NCI-H1048 (cell line): ENCODE results near the gene RASA1.
A peak's percentile ranks its signal among the peaks of the same experiment; 100 is the strongest.
"Not testable (repeated sequence)": the region's sequence is repeated elsewhere in the genome, so short reads cannot be mapped to it uniquely, and the experiment has no call there.

Source experiments
- DNase-seq: peaks from one replicate; lab custom pipeline; 2025; lab: John Stamatoyannopoulos, UW

Gene RASA1

DNA sequence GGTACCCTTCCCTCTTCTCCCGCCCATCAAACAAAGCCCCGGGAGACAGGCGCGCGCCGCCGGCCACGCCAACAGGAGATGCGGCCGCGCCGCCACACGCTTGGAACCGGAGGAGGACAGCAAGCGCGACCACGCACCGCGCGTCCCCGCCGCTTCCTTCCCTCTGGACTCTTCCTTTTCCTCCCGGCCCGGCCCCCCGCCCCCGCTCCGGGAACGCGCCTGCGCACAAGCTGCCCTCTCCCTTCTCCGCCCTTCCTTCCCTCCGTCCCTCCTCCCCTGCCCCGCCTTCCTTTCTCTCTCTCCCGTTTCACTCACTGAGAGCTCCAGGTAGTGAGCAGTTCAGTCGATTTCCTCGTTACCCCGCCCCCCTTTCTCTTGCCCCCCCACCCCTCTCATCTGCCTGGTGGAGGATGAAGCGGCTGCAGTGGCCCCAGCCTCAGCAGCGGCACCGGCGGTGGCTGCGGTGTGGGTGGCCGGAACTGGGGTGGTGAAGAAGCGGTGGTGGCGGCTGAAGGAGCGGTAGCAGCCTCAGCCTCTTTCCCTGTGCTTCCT, at the start of gene RASA1:
RASA1 (plus strand) TSS at position 310 of the 552 bp plus-strand sequence. CDS start 569 bp downstream, outside the sequence.
- DNase-seq: peak; percentile 90

DNA sequence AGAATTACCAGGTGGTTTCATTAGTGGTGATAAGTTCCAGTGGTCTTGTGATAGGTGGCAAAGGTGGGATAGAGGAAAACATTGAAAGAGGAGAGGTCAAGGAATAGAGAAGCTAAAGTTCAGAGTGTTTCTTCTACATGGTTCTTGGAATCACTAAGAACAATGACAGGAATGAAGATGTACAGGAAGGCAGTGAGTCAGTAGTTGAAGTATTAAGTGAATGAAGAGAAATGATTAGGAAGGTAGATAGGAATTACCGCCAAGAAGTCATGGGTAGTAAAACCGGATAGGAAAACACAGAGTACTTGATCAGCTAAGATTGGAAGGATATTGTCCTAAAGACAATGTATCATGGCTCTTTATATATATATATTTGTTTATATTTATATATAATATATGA, 37.9 kb upstream of the RASA1 start:
- DNase-seq: no peak

DNA sequence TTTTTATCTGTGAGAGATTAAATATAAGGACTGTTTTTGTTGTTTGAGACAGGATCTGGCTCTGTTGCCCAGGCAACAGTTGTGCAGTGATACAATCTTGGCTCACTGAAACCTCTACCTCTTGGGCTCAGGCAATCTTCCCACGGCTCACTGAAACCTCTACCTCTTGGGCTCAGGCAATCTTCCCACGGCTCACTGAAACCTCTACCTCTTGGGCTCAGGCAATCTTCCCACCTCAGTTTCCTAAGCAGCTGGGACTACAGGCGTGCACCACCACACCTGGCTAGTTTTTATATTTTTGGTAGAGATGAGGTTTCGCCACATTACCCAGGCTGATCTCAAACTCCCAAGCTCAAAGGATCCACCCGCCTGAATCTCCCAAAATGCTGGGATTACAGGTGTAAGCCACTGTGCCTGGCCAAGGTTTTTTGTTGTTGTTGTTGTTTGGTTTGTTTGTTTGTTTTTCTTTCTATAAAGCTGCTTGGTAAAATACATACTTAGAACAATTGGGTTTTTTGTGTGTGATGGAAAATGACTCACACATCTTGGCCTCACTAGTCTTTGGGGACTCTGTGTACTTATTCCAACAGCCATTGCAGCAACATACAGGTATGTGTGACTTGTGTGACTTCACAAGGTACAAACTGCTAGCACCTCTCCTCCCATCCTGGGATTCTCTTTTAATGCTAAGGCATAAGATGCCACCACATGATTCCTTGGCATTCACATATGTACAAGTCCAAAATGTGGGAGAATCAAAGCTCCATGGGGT, 36.5 kb upstream of the RASA1 start:
- no peak for DNase-seq

DNA sequence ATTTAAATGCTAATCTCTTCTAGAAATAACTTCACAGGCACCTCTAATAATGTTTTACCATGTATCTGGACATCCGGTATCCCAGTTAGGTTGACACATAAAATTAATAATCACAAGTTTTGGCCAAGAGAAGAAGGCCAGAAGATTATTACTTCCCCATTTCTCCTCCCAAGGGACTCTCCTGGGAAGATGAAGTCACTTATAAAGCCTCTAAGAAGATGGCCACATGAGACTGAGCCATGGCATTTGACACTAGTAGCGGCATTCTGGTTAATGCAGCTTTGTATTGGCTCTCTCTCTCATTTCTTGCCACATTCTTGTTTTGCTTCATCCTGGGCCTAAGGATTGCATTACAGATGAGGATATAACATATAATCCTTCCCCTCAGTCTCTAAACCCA, 34.5 kb upstream of the RASA1 start:
- DNase-seq: no peak

DNA sequence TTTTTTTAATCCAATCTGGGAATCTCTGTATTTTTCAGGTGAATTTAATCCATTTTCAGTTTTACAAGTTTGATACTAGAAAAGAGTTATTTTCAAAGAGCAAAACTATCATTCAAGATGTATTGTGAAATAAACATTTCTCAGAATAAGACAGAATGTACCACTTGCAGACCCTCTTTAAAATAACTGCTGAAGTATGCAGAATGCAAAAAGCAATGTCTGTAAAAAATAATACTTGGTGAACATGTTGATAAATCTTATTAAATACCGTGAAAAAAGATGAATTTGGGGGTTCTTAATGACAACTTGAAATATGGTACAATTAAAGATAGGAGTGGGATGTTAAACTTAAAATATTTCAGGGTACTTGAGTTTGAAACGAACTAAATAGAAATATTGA, 26.1 kb upstream of the RASA1 start:
- DNase-seq: no peak

DNA sequence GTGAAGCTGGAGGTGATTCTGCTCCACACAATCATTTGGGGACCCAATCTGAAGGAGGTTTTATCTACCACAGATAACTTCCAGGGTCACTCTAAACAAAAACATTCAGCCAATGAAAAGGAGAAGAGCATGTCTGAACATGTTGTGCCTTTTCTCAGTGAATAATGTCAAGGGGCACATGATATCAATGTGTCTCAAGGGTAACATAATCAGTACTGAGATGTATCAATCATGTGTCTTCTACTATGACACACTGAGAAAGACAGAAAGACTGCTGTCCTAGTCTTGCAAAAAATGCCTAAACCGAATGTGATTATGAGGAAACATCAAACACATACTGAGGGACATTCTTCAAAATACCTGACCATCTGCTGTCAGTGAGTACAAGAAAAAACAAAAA, 25.4 kb upstream of the RASA1 start:
- no peak for DNase-seq

DNA sequence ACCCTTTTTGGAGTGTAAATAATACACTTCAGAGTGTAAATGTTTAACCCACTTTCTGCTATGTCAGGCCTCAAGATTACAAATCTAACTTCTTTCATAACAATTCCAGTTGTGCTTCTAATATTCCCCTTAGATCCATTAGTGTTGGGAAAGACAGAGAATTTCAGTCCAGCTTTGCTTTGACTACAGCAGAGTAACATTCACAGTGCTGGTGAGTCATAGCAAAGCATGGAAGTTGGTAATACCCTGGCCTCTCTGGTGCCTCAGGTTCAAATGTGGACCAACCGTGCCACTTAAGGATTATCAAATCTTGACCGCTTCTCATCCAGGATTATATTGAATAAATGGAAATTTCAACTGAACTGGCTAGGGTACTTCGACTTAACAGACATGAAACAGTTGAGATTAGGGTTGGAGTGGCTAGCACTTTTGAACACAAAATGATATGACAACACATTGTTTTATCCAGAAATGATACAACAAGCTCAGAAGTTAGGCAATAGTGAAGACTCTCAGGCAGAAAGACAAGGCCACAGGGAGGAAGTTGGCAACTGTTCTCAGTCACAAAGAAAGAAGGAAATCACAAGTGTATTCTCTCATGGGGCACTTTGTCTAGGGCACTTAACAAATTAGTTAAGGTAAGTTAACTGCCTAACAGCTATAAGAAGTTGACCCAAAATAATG, 24.4 kb upstream of the RASA1 start:
- DNase-seq: no peak

DNA sequence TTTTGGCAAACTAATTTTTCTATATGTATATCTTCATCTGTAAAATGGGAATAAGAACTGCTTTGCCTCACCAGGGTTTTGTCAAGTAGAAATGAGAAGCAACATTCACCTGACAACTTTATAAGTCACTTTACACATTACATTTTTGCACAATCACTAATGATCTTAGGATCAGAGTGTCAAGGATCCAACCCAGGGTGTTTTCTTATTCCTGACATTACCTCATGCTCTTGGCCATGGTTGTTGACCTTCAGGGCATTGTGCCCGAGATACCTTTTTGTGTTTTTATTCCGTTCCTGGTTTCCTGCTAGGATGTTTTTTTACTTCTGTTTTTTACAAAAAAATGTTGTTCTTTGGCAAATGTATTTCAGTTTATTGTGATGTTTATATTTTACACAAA, 22.2 kb upstream of the RASA1 start:
- DNase-seq: no peak

DNA sequence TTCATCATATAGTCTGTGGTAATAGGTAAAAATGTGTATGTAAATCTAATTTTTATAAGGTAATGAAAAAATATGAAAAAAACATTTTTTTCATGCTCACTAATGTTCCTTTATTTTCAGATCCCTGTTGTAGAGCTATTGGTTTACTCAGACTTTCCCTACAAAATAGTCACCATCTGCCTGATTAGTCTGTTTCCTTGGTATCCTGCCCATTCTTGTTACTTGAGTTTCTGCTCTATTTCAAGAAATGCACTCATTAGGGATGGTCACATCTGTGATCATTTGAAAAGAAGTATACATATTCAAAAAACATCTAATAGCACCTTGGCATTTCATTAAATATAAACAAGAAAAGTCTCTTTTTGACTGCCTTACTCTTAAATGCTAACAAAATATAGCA, 21.6 kb upstream of the RASA1 start:
- DNase-seq: no peak

DNA sequence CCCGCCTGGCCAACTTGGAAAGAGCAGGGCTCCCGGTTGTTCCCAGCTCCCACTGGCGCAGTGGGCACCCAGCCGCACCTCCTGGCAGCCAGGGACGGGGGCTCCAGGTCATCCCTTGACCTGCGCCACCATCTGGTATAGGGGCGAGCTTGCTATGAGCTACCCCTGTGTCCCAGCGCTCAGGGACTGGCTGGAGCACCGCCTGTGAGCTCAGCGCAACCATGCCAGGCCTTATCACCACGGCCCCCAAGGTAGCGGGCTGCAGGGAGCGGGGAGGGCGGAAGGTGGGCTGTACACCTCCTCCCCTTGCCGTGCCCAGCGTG, 15.4 kb upstream of the RASA1 start:
- DNase-seq: no peak

DNA sequence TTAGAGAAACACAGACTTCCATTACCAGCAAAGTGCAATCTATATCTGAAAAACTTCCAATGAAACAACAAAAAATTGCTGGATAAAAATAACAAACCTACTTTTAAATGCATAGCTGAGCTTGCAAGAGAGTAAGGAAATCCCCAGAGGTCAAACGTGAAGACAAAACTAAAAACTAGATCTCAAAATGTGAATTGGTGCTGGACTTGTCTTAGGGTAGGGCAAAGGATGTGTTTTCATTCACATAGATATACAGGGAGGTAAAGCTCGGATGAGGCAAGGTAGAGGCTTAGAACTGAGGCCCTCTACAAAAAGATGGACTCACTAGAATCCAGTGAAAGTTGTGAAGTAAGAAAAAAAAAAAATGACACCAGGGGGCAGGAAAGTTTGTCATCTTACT, 13.6 kb upstream of the RASA1 start:
- DNase-seq: no peak

DNA sequence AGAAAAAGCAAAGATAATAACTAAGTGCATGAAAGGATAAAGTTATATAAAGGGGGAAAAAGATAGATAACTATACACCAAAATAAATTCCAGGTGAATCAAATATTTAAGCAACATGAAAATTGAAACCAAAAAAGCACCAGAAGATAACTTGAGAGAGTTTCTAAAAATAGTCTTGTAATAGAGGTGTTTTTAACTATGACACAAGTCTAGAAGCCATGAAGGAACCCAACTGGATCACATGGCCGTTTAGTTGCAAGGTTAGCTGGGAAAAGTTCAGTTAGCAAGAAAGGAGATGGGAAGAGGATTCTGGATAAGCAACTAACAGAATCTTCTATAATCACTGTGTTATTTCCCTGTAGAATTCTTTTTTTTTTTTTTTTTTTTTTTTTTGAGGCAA, 9.2 kb upstream of the RASA1 start:
- DNase-seq: no peak

DNA sequence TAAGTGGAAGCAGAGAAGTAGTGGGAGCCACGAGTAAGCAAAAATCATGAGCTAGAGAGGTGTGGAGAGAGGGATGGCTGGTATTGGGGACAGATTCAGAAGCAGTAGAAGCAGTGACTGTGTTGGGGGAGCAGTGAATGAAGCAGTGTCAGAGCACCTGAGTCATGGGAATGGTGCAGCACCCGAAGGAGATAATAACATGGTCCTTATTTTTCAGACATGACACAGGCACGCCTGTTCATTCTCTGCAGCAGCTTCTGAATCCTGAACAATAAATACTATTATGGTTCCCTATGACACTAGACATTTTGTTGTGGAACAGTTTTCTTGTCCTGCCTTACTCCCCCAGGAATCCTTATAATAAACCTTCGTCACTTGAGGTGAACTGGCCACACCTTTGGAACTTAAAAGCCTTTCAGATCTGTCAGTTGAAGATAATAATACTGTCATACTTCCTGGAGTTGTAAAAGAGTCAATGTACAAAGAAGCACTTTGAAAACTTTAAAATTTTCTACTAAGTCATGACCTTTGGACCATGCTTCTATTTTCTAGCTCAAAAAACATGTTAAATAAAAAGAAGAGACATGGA, 7.0 kb upstream of the RASA1 start:
- no peak for DNase-seq

DNA sequence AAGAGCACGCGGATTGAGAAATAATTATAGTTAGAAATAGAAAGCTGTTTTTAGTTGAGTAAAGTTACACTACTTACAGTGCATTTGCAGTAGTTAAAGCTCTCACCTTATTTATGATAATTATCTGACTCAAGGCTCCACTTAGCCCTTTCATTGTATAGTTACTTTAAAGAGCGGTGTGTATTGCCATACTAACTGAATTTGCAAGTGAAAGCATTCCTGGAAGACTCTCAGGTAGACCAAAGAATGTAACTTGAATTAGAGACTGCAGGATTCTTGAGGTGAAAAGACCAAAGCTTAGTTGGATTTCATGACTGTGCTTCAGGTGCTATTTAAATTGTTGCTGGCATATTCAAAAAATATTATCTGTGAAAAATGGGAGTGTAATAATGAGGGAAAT, 4.2 kb upstream of the RASA1 start:
- no peak for DNase-seq

DNA sequence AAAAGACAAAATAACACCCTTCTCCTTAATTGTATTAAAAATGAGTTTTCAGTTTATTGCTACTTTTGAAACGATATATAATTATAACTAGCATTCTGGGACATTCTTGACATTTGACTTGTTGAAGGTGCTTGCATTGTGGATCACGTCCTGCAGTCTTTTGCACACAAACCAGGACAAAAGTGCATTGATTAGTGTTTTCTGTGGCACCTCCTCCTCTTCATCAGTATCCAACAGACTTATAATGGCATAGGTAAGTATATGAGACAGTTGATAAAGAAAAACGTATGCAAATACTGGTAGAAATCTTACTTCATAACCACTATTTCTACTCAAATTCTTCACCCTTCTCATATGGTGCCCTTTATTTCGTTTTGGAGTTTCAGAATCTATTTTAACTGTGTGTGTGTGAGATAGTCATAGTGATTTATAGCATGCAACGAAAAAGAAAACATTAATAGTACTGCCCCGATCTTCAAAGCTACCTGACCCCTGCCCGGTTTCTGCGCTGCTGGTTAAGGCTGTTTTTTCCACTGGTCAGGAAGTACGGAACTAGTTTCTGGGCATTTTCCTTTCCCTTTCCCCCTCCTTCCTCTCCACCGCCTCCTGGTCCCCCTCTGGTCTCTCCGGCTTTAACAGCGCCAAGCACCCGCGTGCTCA, 639 bp upstream of the RASA1 start:
- DNase-seq: no peak

DNA sequence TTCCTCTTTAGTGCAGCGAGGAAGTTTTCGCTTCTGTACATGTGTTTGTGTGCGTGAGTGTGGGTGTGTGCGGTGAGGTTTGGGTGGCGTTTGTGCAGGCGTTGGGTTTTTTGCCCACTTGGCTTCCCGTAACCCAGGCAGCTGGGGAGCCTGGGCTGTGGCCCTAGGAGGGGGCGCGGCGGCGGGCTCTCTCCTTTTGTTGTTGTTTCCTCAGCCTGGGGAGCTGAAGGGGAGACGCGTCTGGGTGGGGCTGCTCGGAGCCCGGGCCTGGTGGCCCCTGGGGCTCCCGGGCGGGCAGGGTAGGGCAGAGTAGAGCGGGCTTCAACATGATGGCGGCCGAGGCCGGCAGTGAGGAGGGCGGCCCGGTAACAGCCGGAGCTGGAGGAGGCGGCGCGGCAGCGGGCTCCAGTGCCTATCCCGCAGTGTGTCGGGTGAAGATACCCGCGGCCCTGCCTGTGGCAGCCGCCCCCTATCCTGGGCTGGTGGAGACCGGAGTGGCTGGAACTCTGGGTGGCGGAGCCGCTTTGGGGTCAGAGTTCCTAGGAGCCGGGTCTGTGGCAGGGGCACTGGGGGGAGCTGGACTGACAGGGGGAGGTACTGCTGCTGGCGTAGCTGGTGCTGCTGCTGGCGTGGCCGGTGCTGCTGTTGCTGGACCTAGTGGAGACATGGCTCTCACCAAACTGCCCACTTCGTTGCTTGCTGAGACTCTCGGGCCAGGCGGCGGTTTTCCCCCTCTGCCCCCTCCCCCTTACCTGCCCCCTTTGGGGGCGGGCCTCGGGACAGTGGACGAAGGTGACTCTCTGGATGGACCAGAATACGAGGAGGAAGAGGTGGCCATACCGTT, 665 bp downstream of the RASA1 start:
- no peak for DNase-seq

DNA sequence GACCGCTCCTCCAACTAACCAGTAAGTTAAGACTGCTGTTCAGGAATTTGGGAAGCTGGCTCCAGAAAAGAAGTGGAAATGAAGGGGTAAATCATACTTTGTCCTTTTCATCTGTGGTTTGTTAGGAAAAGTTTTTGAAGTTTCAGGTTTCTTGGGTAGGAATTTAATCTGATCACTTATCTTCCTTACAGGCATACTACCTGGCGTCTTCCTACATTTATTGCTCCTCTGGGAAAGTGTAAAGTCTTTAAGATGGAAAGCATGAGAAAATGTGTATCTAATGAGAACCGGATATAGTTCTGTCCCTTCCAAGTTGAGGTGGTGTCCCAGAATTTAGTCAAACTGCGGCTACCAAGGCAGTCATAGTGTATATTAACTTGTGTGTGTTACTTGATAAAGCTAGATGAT, 1.3 kb downstream of the RASA1 start:
- no peak for DNase-seq

DNA sequence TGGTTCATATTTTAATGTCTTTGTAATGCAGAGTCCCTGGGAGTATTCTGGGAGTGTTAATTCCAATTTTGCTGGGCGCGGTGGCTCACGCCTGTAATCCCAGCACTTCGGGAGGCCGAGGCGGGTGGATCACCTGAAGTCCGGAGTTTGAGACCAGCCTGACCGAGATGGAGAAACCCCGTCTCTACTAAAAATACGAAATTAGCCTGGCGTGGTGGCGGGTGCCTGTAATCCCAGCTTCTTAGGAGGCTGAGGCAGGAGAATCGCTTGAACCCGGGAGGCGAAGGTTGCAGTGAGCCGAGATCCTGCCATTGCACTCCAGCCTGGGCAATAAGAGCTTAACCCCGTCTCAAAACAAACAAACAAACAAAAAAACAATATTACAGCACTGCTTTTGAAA, 3.2 kb downstream of the RASA1 start:
- not testable (repeated sequence) for DNase-seq

DNA sequence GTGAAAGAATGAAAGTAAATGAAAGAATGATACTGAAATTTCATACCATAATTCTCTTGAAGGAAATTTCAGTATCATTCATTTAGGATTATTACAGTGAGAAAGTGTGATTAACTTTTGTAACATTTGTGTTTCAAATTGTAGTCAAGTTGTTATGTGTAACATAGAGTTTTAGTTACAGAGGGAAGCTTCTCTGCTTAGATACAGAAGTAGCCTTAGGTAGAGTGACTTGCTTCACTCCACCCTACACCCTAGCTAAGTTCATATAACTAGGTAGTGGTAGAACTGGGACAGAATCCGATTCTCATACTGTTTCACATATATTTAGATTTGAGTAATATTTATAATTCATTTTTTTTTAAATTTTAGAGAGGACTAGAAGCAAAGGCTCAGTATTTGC, 9.0 kb downstream of the RASA1 start:
- no peak for DNase-seq

DNA sequence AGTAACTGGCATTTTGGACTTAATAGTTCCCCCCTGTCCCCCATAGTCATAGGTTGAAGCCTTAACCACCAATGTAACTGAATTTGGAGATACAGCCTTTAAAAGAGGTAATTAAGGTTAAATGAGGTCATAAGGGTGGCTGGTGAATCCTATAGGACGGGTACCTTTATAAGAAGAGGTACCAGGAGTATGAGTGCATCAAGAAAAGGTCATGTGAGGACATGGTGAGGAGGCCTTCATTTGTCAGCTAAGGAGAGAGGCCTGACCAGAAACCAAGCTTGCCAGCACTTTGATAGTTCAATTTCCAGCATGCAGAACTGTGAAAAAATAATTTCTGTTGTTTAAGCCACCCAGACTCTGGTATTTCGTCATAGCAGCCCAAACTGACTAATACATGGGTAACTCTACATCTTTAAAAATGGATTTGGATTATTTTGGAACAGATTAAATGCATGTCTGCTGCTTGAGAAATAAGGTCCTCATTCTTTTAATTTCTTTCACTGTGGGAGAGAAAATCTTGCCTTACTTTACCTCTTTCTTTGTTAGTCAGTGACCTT, 9.7 kb downstream of the RASA1 start:
- DNase-seq: no peak

DNA sequence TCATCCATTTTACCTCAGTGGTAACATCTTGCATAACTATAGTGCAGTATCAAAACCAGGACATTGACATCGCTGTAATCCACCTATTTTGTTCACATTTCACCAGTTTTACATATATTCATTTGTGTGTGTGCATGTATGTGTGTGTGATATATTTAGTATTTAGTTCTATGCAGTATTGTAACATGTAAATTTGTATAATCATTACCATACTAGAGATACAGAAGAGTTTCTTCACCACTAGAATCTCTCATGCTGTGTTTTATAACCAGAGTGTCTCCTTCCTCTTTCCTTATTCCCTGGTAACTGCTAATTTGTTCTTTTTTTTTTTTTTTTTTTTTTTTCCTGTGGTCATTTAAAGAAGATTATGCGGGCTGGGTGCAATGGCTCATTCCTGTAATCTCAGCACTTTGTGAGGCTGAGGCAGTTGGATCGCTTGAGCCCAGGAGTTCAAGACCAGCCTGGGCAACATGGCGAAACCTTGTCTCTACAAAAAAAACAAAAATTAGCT, 11.0 kb downstream of the RASA1 start:
- DNase-seq: no peak
